BJ (cell line): ENCODE measurements around the gene UBXN11. TPM values are rescaled to one million over a fixed set of nuclear protein-coding genes. Genes with fewer than 3 reads are reported as not detected.

Experiments used
- CTCF ChIA-PET: fragments of 350-600 bp; formaldehyde crosslinking; extraction: SDS; loops from one replicate; lab custom pipeline; 2021; ENCODE audit warnings: antibody characterized with exemption, inconsistent platforms; lab: Yijun Ruan, JAX
- POLR2A ChIA-PET: fragments of 300-600 bp; sonication (Branson Sonifier 250); formaldehyde crosslinking; extraction: SDS; loops from one replicate; lab custom pipeline; 2021; ENCODE audit warnings: antibody characterized with exemption; lab: Charles Lee
- DNase-seq: peaks from one replicate; pipeline ENCODE4 v3.0.0-alpha.2; 2011; ENCODE audit warnings: low read depth
- H3K27me3 ChIP-seq: 2 replicates; pipeline ENCODE4 v1.6.0; 2011; ENCODE audit warnings: low read length; ENCODE audit not compliant: control insufficient read depth, insufficient read depth
- H3K36me3 ChIP-seq: 2 replicates; pipeline ENCODE4 v1.5.1; 2011; ENCODE audit warnings: low read length; ENCODE audit not compliant: control insufficient read depth, insufficient read depth
- H3K4me3 ChIP-seq: 2 replicates; pipeline ENCODE4 v1.5.1; 2011; ENCODE audit warnings: low read depth, mild to moderate bottlenecking, control low read depth, low read length
- polyA plus RNA-seq: library from polyadenylated mRNA; depleted of rRNA; stranded (reverse); fragments of >200 nt; gene quantifications from 2 replicates; pipeline ENCODE4 v1.2.3, GENCODE V29; 2011
- TF ChIP-seq, protein P1 (sequence below): IDR thresholded peaks from 2 replicates; pipeline ENCODE4 v1.5.1; 2011; ENCODE audit warnings: low read depth, mild to moderate bottlenecking, control low read depth, inconsistent platforms, low read length, moderate library complexity; ENCODE audit not compliant: insufficient read depth

UBXN11 gene
- polyA plus RNA-seq, 1 experiment, result 12.9 TPM

DNA sequence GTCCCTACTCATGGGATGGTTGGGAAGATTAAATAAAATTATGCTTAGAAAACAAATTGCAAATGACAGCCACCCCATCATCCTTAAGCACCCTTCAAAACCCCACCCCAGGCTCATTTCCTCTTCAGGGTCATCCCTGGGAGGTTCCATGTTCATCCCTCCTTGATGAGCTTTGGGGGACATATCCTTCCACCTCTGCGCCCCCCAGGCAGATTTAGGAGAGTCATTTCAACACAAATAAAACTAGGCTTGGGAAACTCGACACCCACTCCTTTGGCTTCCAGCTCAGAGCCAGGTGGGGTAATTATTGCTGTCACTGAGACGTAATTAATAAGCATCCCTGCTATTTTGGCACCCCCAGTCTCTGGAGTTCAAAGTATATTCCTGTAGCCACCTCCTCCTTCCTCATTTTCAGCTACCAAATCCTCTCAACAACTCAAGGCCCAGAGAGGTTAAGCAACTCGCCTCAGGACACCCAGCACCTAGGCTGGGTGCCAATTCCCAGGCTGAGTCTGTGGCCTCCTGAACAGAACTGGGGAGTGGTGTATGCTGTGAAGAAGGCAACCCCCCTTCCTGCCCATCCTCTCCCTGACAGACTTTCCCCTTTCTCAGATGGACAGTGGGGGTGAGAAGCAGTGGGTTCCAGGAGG is 46.9 kb upstream of the UBXN11 start:
- POLR2A ChIA-PET, result no interaction called here
- CTCF ChIA-PET, result interaction anchor here (0.6 to 4.6 kb wide), 4 partner anchors 9 to 261 kb away, joined by 3 to 28 read pairs (median 11); no protein-coding TSS in a partner anchor
- Histone ChIP-seq H3K27me3 (peaks cover 1% of the 10 kb centered on the region; the same call in 1 of the 2 replicates), H3K4me3 (no peak overlapping the region), H3K36me3 (no peaks in the 10 kb centered on the region)
- TF ChIP-seq, protein P1, sequence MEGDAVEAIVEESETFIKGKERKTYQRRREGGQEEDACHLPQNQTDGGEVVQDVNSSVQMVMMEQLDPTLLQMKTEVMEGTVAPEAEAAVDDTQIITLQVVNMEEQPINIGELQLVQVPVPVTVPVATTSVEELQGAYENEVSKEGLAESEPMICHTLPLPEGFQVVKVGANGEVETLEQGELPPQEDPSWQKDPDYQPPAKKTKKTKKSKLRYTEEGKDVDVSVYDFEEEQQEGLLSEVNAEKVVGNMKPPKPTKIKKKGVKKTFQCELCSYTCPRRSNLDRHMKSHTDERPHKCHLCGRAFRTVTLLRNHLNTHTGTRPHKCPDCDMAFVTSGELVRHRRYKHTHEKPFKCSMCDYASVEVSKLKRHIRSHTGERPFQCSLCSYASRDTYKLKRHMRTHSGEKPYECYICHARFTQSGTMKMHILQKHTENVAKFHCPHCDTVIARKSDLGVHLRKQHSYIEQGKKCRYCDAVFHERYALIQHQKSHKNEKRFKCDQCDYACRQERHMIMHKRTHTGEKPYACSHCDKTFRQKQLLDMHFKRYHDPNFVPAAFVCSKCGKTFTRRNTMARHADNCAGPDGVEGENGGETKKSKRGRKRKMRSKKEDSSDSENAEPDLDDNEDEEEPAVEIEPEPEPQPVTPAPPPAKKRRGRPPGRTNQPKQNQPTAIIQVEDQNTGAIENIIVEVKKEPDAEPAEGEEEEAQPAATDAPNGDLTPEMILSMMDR, result no peak
- DNase-seq, result no peak

- no peaks in the 10 kb centered on the region for H3K36me3 ChIP-seq
- POLR2A ChIA-PET, result no interaction called here
- peaks cover 1% of the 10 kb centered on the region; the same call in 1 of the 2 replicates for H3K27me3 ChIP-seq
- CTCF ChIA-PET, result interaction anchor here (1.4 to 4.6 kb wide), 2 partner anchors 10 to 30 kb away, joined by 3 to 28 read pairs; no protein-coding TSS in a partner anchor
- no peak overlapping the region for H3K4me3 ChIP-seq
- TF ChIP-seq, protein P1, result no peak
- DNase-seq, result no peak
These were observed 45.9 kb upstream of the UBXN11 start for GRCh38 chr1:26352338-26352679.

- POLR2A ChIA-PET, result no interaction called here
- 0 out of 2 replicates have a peak, but pooled peaks cover 1% of the 10 kb centered on the region for H3K27me3 ChIP-seq
- TF ChIP-seq, protein P1, result no peak
- no peaks in the 10 kb centered on the region for H3K36me3 ChIP-seq
- no peak for DNase-seq
- CTCF ChIA-PET, result interaction anchor here (1.4 to 4.6 kb wide), 2 partner anchors 11 to 30 kb away, joined by 3 to 28 read pairs; no protein-coding TSS in a partner anchor
- H3K4me3 ChIP-seq, result no peak overlapping the region
These were observed 45.3 kb upstream of the UBXN11 start for GRCh38 chr1:26351590-26352337.

DNA sequence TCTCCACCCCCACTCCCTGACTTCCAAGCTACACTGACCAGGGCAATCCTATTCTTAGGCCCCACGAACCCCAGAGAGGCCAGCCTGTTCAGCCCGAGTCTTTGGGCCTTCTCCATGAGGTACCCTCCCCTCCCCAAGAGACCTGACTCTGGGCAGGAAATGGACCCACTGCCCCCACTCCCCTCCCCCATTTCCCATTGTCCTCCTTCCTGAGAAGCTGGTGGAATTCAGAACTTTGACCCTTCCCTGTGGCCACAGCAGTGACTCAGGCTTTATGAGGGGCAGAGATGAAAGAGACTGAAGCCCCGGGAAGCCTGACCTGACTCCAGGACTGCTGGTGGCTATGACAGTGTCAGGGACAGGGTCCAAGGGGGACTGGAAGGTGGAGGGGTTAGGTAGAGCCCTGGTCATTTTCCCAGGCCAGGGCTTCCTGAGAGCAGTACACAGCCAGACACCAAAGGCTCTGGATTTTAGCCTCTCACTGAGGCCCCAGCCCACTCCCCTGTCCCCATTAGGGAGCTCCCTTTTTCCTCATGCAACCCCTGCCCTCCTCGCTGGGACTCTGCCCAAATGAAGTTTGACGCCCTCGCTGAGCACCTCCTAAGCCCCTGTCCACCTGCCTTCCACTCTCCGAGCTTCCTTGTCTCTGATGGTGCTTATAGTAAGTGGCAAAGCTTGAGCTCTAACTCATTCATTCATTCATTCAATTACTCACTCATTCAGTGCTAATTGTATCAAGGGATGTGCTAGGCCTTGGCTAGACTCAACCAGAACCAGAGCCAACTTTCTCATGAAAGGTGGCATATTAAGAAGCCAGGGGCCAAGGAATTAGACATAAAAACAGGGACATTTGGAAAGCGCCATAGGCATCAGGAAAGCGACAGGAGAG is 44.5 kb upstream of the UBXN11 start:
- Histone ChIP-seq H3K36me3 (no peaks in the 10 kb centered on the region), H3K4me3 (no peak overlapping the region), H3K27me3 (0 out of 2 replicates have a peak, but pooled peaks cover 1% of the 10 kb centered on the region)
- DNase-seq, result no peak
- ChIA-PET POLR2A (no interaction called here), CTCF (interaction anchor here (1.9 to 4.6 kb wide), 2 partner anchors 12 to 75 kb away, joined by 7 to 28 read pairs; no protein-coding TSS in a partner anchor)
- TF ChIP-seq, protein P1, result no peak
